Endothelial cell of umbilical vein (primary cell): ENCODE measurements around the gene LCNL1. TPM values are rescaled to one million over a fixed set of nuclear protein-coding genes. Genes with fewer than 3 reads are reported as not detected.

Experiments
- BruUV-seq: library from RNA; stranded (reverse); fragments of 400-500 nt; replicated peaks from 2 replicates; lab custom pipeline; 2021; lab: Mats Ljungman, UMichigan
- CTCF ChIA-PET: fragments of 300-600, 350-600 bp; sonication (Branson Sonifier 250); formaldehyde crosslinking; loops from one replicate; lab custom pipeline; 2021; ENCODE audit warnings: antibody characterized with exemption, inconsistent platforms; lab: Charles Lee
- POLR2A ChIA-PET: fragments of 300-600, 350-600 bp; sonication (Branson Sonifier 250); formaldehyde crosslinking; loops from one replicate; lab custom pipeline; 2021; ENCODE audit warnings: antibody characterized with exemption, inconsistent platforms; lab: Charles Lee
- DNase-seq: peaks from one replicate; pipeline ENCODE4 v3.0.0-alpha.2; 2011; ENCODE audit warnings: low read depth, low spot score
- FAIRE-seq: peaks from 2 replicates; lab custom pipeline; 2011; peaks lifted over from hg19 to GRCh38; lab: Jason Lieb, UNC
- H2AFZ ChIP-seq: 2 replicates; pipeline ENCODE4 v1.6.0; 2012; ENCODE audit warnings: low read depth, low read length, control low read depth, inconsistent platforms
- H3K27ac ChIP-seq: 2 replicates; pipeline ENCODE4 v1.5.1; 2011; ENCODE audit warnings: low read depth, mild to moderate bottlenecking, control low read depth, low read length, moderate library complexity; ENCODE audit not compliant: insufficient read depth
- H3K27me3 ChIP-seq, 2 experiments: 2 replicates each; pipeline versions ENCODE4 v1.6.0 to v1.6.1; 2011; ENCODE audit warnings: low read length in 2 of 2, mixed read lengths in 1 of 2; ENCODE audit not compliant: control insufficient read depth in 2 of 2, insufficient read depth in 2 of 2
- H3K36me3 ChIP-seq, 2 experiments: 2 replicates in 1 of 2; 3 replicates in 1 of 2; pipeline ENCODE4 v1.5.1; 2011; ENCODE audit warnings: low read length in 2 of 2, mild to moderate bottlenecking in 1 of 2, moderate library complexity in 1 of 2; ENCODE audit not compliant: control insufficient read depth in 2 of 2, insufficient read depth in 2 of 2; ENCODE audit errors: extremely low read depth in 1 of 2
- H3K4me1 ChIP-seq: 3 replicates; pipeline ENCODE4 v1.5.1; 2011; ENCODE audit warnings: mild to moderate bottlenecking, low read length; ENCODE audit not compliant: control insufficient read depth, insufficient read depth; ENCODE audit errors: extremely low read depth
- H3K4me2 ChIP-seq: 2 replicates; pipeline ENCODE4 v1.6.1; 2011; ENCODE audit warnings: low read length, control low read depth, mixed read lengths; ENCODE audit not compliant: insufficient read depth
- H3K4me3 ChIP-seq, 3 experiments: fragments of 200-600 bp in 1 of 3; sonication (generic), shearing (Covaris generic) in 1 of 3; replicated peaks in 1 of 3; 2 replicates each; pipeline ENCODE4 v1.5.1; 2011 to 2016; ENCODE audit warnings: control low read depth in 3 of 3, low read length in 3 of 3, mild to moderate bottlenecking in 2 of 3, inconsistent platforms in 1 of 3, low read depth in 1 of 3, moderate library complexity in 1 of 3; ENCODE audit not compliant: insufficient read depth in 1 of 3
- H3K79me2 ChIP-seq: 2 replicates; pipeline ENCODE4 v1.6.0; 2012; ENCODE audit warnings: low read length, inconsistent platforms; ENCODE audit not compliant: control insufficient read depth, insufficient read depth
- H3K9ac ChIP-seq: replicated peaks from 2 replicates; pipeline ENCODE3; 2011; ENCODE audit warnings: low read length, control low read depth; ENCODE audit not compliant: insufficient read depth; ENCODE audit errors: extremely low read depth
- H3K9me1 ChIP-seq: replicated peaks from 3 replicates; pipeline ENCODE4 v1.6.0; 2011; ENCODE audit warnings: mild to moderate bottlenecking, low read length; ENCODE audit not compliant: control insufficient read depth, insufficient read depth; ENCODE audit errors: extremely low read depth
- H3K9me3 ChIP-seq: replicated peaks from 2 replicates; pipeline ENCODE4 v1.5.1; 2012; ENCODE audit warnings: low read length, inconsistent platforms; ENCODE audit not compliant: control insufficient read depth, insufficient read depth
- H4K20me1 ChIP-seq: replicated peaks from 2 replicates; pipeline ENCODE3; 2011; ENCODE audit warnings: mild to moderate bottlenecking, low read length; ENCODE audit not compliant: control insufficient read depth, insufficient read depth; ENCODE audit errors: extremely low read depth
- CTCF ChIP-seq, 2 donors: IDR thresholded peaks; 1 replicate in 1 of 2; 2 replicates in 1 of 2; pipeline ENCODE4 v1.5.1; 2011; ENCODE audit warnings: low read length in 2 of 2, mild to moderate bottlenecking in 2 of 2, moderate library complexity in 2 of 2, control low read depth in 1 of 2, inconsistent platforms in 1 of 2, low read depth in 1 of 2; ENCODE audit not compliant: insufficient read depth in 1 of 2; ENCODE audit errors: extremely low read depth in 1 of 2
- POLR2A ChIP-seq: IDR thresholded peaks from 2 replicates; pipeline ENCODE4 v1.6.1; 2012; ENCODE audit warnings: low read depth, mild to moderate bottlenecking, control low read depth, low read length
- POLR2AphosphoS5 ChIP-seq: IDR thresholded peaks from 2 replicates; pipeline ENCODE4 v1.6.1; 2012; ENCODE audit warnings: low read depth, mild to moderate bottlenecking, control low read depth, low read length, moderate library complexity; ENCODE audit not compliant: insufficient read depth
- dilution Hi-C: fragments of 300-500 bp; cut with MboI; formaldehyde crosslinking; loops from one replicate; pipeline ENCODE4 v1.15.0; 2019; ENCODE audit warnings: low sequenced_read_pairs; ENCODE audit not compliant: extremely low pct_ligation_motif_present
- intact Hi-C: fragments of 100-400 bp; cut with micrococcal nuclease; formaldehyde crosslinking; loops from one replicate; pipeline ENCODE4 v1.10.0; 2022
- polyA plus RNA-seq, 4 experiments: library from polyadenylated mRNA; depleted of rRNA in 3 of 4; stranded (reverse) in 3 of 4; unstranded in 1 of 4; fragments of >200 nt; gene quantifications; 2 replicates each; pipeline versions ENCODE4 v1.2.1 to v1.2.3, GENCODE V29; 2011 to 2012; ENCODE audit warnings: missing spikeins in 1 of 4
- total RNA-seq: library from RNA; stranded (reverse); gene quantifications from 2 replicates; pipeline ENCODE4 v1.2.3, GENCODE V29; 2021

Gene LCNL1
- total and polyA plus RNA-seq, 2 donors (not counting 3 experiments of a cell fraction or from before 2014, with no cell fraction given) = not detected

DNA sequence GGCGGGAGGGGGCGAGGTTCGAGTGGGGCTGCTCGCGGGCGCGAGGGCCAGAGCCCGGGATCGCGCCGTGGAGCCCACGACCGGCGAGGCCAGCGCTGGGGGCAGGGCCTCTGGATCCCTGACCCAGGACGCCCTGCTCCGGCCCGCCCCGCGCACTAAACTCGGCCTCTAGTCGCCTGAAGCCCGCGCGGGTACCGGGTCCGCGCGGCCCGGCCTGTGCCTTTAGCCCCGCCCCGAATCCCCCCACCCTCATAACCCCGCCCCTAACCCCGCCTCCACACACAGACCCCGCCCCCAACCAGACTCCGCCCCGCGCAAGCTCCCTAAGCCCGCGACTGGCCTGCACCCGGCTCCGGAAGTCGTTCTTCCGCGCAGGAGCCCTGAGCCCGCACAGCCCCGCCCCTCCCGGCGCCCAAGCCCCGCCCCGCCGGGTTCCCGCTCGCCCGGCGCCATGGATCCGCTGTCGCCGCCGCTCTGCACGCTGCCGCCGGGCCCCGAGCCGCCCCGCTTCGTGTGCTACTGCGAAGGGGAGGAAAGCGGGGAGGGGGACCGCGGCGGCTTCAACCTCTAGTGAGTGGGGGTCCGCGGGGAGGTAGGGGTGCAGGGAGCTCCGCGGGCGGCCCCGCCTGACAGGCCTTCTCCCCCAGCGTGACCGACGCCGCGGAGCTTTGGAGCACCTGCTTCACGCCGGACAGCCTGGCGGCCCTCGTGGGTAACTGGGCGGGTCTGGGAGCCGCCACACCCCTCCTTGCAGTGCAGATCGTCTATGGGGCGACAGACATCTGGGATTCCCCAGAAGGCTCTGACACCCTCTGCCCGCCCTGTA lies 9.4 kb downstream of the LCNL1 start, which contains the start of gene PAXX:
PAXX (plus strand) TSS at position 430 of the 826 bp plus-strand sequence; CDS start at position 452, 22 bp downstream.
- DNase-seq (peak; percentile 80), FAIRE-seq (peak; percentile 73)
- TSS peak; percentile 70 for BruUV-seq

More for the DNA sequence above, 9.4 kb downstream of the LCNL1 start, which contains the start of gene PAXX:
- H3K4me2 ChIP-seq = peak within 1 kb of the TSS; percentile 86
- peak within 1 kb of the TSS; percentile 25 for H3K27ac ChIP-seq
- dilution Hi-C loops = no loop called here
- peak; percentile 68 for TF ChIP-seq POLR2AphosphoS5
- no peak for TF ChIP-seq POLR2A
- no peak for TF ChIP-seq CTCF (IDR thresholded peaks at IDR 0.05; ENCODE audit: extremely low read depth in 1 of 2, insufficient read depth in 1 of 2, low read depth in 1 of 2, low read length in 2 of 2)
- POLR2A ChIA-PET = interaction anchor here (0.6 to 1.0 kb wide), 4 partner anchors 14 to 624 kb away, joined by 3 to 8 read pairs (median 3); no protein-coding TSS in a partner anchor
- intact Hi-C loops = loop anchor here (1.0 to 5.0 kb wide), 2 partner anchors 14 to 45 kb away; partner anchors contain the start of gene C8G
- peak within 1 kb of the TSS; percentile 47 to 56 (median 54) for H3K4me3 ChIP-seq
- H3K4me1 ChIP-seq = peaks cover 18% of the 10 kb centered on the region
- peaks cover 9% of the 10 kb centered on the region for H3K79me2 ChIP-seq
- no peaks in the 10 kb centered on the region for H3K27me3 ChIP-seq
- no peaks in the 10 kb centered on the region for H4K20me1 ChIP-seq
- peak within 1 kb of the TSS; percentile 52 for H2AFZ ChIP-seq
- peak within 1 kb of the TSS; percentile 30 for H3K9ac ChIP-seq
- H3K36me3 ChIP-seq = no peaks in the 10 kb centered on the region
- H3K9me1 ChIP-seq = no peaks in the 10 kb centered on the region
- CTCF ChIA-PET = interaction anchor here (0.9 to 1.8 kb wide), 10 partner anchors 10 to 150 kb away, joined by 3 to 6 read pairs (median 4); partner anchors contain the start of genes AJM1, FBXW5, FUT7 and LCNL1
- H3K9me3 ChIP-seq = no peaks in the 10 kb centered on the region
